22Rv1 (cell line): ENCODE results near the gene SNED1.

Source experiments
- ZFX ChIP-seq: fragments of 450-650 bp; IDR thresholded peaks from 2 replicates; pipeline ENCODE4 v1.6.1; 2017; ENCODE audit warnings: antibody characterized with exemption, borderline replicate concordance
- TF ChIP-seq, protein P1 (sequence below): fragments of 450-650 bp; IDR thresholded peaks from 2 replicates; pipeline ENCODE4 v1.5.1; 2017; ENCODE audit warnings: mild to moderate bottlenecking

DNA sequence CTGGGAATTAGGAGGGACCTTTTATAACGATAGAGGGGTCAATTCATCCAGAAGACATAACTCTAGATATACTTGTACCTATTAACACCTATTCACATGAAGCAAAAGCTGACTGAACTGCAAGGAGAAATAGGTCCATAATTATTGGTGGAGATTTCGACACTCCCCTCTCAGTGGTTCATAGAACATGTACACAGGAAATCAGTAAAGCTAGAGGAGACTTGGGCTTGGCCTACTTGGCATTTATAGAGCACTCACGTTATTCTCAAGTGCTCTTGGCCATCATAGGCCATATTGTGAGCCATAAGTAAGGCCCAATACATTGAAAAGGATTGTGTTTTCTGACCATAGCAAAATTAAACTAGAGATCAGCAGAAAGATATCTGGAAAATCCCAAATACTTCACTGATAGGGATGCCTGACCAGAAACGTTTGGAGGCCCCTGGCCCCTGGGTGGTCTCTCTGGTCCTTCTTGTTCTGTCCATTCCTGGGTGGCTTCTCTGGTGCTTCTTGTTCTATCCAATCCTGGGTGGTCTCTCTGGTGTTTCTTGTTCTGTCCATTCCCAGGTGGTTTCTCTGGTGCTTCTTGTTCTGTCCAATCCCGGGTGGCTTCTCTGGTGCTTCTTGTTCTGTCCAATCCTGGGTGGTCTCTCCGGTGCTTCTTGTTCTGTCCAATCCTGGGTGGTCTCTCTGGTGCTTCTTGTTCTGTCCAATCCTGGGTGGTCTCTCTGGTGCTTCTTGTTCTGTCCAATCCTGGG, 49.0 kb downstream of the SNED1 start:
- TF ChIP-seq, protein P1, sequence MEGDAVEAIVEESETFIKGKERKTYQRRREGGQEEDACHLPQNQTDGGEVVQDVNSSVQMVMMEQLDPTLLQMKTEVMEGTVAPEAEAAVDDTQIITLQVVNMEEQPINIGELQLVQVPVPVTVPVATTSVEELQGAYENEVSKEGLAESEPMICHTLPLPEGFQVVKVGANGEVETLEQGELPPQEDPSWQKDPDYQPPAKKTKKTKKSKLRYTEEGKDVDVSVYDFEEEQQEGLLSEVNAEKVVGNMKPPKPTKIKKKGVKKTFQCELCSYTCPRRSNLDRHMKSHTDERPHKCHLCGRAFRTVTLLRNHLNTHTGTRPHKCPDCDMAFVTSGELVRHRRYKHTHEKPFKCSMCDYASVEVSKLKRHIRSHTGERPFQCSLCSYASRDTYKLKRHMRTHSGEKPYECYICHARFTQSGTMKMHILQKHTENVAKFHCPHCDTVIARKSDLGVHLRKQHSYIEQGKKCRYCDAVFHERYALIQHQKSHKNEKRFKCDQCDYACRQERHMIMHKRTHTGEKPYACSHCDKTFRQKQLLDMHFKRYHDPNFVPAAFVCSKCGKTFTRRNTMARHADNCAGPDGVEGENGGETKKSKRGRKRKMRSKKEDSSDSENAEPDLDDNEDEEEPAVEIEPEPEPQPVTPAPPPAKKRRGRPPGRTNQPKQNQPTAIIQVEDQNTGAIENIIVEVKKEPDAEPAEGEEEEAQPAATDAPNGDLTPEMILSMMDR: no peak
- TF ChIP-seq ZFX: no peak
